Smooth muscle cell (in vitro differentiated cells): Measurements from ENCODE around the gene ASB18. TPM values are rescaled to one million over a fixed set of nuclear protein-coding genes. Genes with fewer than 3 reads are reported as not detected.

Experiments
- DNase-seq: peaks from one replicate; lab custom pipeline; 2025; ENCODE audit not compliant: unreplicated experiment; lab: John Stamatoyannopoulos, UW
- H2AFZ ChIP-seq: fragments of 200-600 bp; sonication (generic); 2 replicates; pipeline ENCODE4 v1.6.0; 2016; ENCODE audit warnings: antibody characterized with exemption, low read depth, mild to moderate bottlenecking
- H3F3A ChIP-seq: fragments of 200-600 bp; sonication (generic); 2 replicates; pipeline ENCODE4 v1.6.0; 2017; ENCODE audit warnings: antibody characterized with exemption, low read depth
- H3K27ac ChIP-seq: fragments of 200-600 bp; sonication (generic); 2 replicates; pipeline ENCODE4 v1.5.1; 2016; ENCODE audit warnings: low read depth, mild to moderate bottlenecking
- H3K27me3 ChIP-seq: fragments of 200-600 bp; sonication (generic); 2 replicates; pipeline ENCODE4 v1.6.1; 2016; ENCODE audit warnings: low read depth, mild to moderate bottlenecking
- H3K36me3 ChIP-seq: fragments of 200-600 bp; sonication (generic); 2 replicates; pipeline ENCODE4 v1.5.1; 2016; ENCODE audit warnings: low read depth
- H3K4me1 ChIP-seq: fragments of 200-600 bp; sonication (generic); 2 replicates; pipeline ENCODE4 v1.5.1; 2016; ENCODE audit warnings: low read depth
- H3K4me2 ChIP-seq: fragments of 200-600 bp; sonication (generic); 2 replicates; pipeline ENCODE4 v1.6.0; 2016; ENCODE audit warnings: mild to moderate bottlenecking
- H3K4me3 ChIP-seq: fragments of 200-600 bp; sonication (generic); 2 replicates; pipeline ENCODE4 v1.5.1; 2016; ENCODE audit warnings: mild to moderate bottlenecking
- H3K79me2 ChIP-seq: fragments of 200-600 bp; sonication (generic); 2 replicates; pipeline ENCODE4 v1.6.0; 2016; ENCODE audit warnings: low read depth, mild to moderate bottlenecking
- H3K9ac ChIP-seq: fragments of 200-600 bp; sonication (generic); 2 replicates; pipeline ENCODE4 v1.6.0; 2016; ENCODE audit warnings: low read depth
- H3K9me3 ChIP-seq: fragments of 200-600 bp; sonication (generic); replicated peaks from 2 replicates; pipeline ENCODE4 v1.5.1; 2016; ENCODE audit warnings: low read depth
- H4K20me1 ChIP-seq: fragments of 200-600 bp; sonication (generic); 2 replicates; pipeline ENCODE4 v1.6.0; 2016; ENCODE audit warnings: low read depth
- WGBS: methylation state at CpG from one replicate; pipeline ENCODE4 v1.1.7; 2016; ENCODE audit warnings: low lambda C conversion rate; 5-methylcytosine and 5-hydroxymethylcytosine counted together
- polyA plus RNA-seq: library from polyadenylated mRNA; unstranded; fragments of >200 nt; fragmentation: Nextera tagmentation; extraction: Ambion mirVana; gene quantifications from 2 replicates; pipeline ENCODE4 v1.2.1, GENCODE V29; 2016
- total RNA-seq: library from RNA; depleted of rRNA; stranded (reverse); fragments of >200 nt; gene quantifications from 2 replicates; pipeline ENCODE4 v1.2.3, GENCODE V29; 2014
- TF ChIP-seq, protein P1 (sequence below): fragments of 200-600 bp; sonication (generic); IDR thresholded peaks from 2 replicates; pipeline ENCODE4 v1.5.1; 2017; ENCODE audit warnings: borderline replicate concordance, mild to moderate bottlenecking, antibody characterized with exemption; ENCODE audit not compliant: insufficient read depth, poor library complexity, severe bottlenecking

The ASB18 gene
- total and polyA plus RNA-seq, 2 experiments from 2014 or later: 0.05 TPM; not detected in 1

DNA sequence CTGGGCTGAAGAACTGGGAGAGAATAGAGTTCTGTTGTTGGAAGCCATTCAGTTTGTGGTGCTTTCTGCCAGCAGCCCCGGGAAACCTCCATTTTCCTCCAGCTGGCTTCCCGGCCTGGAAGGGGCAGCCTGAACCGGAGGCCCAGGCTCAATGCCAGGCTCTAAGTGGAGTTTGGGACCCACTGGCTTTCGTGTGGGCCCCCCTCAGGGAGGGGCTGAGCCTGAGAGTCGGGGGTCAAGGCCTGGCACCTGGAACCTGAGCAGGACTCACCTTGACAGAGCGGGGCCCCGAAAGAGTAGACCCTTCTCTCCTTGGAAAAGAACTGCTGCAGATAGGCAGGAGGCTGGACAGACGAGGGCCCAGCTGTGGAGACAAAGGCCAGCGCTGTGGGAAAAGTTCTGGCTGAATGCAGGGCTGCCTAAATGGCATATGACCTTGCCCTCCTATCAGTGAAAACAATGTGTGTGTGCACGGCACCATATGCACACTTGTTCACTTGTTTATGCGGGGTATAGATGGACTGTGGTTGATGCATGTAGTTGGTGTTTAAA, 34.8 kb upstream of the ASB18 start:
- Histone ChIP-seq H3K9me3 (no peaks in the 10 kb centered on the region), H3K4me1 (no peaks in the 10 kb centered on the region), H3K79me2 (no peaks in the 10 kb centered on the region), H3K4me2 (no peak overlapping the region), H4K20me1 (no peaks in the 10 kb centered on the region), H3F3A (no peaks in the 10 kb centered on the region), H3K9ac (no peak overlapping the region), H3K27ac (no peak overlapping the region), H3K36me3 (no peaks in the 10 kb centered on the region), H2AFZ (no peak overlapping the region), H3K4me3 (no peak overlapping the region), H3K27me3 (peaks cover 11% of the 10 kb centered on the region)
- WGBS: 87% methylated on average over 11 of the region's 11 CpGs
- no peak for DNase-seq
- TF ChIP-seq, protein P1, sequence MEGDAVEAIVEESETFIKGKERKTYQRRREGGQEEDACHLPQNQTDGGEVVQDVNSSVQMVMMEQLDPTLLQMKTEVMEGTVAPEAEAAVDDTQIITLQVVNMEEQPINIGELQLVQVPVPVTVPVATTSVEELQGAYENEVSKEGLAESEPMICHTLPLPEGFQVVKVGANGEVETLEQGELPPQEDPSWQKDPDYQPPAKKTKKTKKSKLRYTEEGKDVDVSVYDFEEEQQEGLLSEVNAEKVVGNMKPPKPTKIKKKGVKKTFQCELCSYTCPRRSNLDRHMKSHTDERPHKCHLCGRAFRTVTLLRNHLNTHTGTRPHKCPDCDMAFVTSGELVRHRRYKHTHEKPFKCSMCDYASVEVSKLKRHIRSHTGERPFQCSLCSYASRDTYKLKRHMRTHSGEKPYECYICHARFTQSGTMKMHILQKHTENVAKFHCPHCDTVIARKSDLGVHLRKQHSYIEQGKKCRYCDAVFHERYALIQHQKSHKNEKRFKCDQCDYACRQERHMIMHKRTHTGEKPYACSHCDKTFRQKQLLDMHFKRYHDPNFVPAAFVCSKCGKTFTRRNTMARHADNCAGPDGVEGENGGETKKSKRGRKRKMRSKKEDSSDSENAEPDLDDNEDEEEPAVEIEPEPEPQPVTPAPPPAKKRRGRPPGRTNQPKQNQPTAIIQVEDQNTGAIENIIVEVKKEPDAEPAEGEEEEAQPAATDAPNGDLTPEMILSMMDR: no peak

DNA sequence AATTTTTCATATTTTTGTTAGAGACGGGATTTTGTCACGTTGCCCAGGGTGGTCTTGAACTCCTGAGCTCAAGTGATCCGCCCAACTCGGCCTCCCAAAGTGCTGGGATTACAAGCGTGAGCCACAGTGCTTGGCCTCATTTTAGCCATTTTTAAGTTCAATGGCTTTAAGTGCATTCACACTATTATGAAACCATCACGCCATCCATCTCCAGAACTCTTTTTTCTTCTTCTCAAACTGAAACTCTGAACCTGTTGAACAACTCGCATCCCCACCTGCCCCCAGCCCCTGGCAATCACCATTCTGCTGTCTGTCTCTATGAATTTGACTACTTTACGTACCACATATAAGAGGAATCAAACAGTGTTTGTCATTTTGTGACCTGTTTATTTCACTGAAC, 31.3 kb upstream of the ASB18 start:
- DNase-seq: no peak
- Histone ChIP-seq H3K79me2 (no peaks in the 10 kb centered on the region), H2AFZ (no peak overlapping the region), H3K4me3 (no peak overlapping the region), H4K20me1 (no peaks in the 10 kb centered on the region), H3K4me2 (no peak overlapping the region), H3F3A (no peaks in the 10 kb centered on the region), H3K4me1 (no peaks in the 10 kb centered on the region), H3K27me3 (peaks cover 22% of the 10 kb centered on the region), H3K36me3 (no peaks in the 10 kb centered on the region), H3K27ac (no peak overlapping the region), H3K9me3 (no peaks in the 10 kb centered on the region), H3K9ac (no peak overlapping the region)
- TF ChIP-seq, protein P1: no peak
- WGBS: 88% methylated on average over 8 of the region's 8 CpGs

DNA sequence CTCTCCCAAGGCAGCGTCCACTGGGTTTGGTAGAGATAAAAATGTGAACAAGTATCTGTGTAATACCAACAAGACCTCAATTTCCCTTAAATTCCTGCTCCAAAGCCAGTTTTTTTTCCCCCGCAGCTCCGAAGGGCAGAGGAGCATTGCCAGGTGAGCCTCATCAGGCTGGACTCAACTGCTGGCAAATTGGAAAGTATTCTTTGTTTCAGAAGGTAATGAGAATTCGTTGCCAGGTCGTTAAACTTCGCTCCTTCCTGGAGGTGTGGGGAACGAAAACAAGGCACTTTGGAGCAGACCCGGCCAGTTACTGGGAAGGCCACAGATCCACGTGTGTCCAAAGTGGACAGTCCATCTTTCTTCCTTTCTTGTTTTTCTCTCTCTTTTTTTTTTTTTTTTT, 30.4 kb upstream of the ASB18 start:
- Histone ChIP-seq H4K20me1 (no peaks in the 10 kb centered on the region), H3K9ac (no peak overlapping the region), H3K79me2 (no peaks in the 10 kb centered on the region), H3F3A (no peaks in the 10 kb centered on the region), H2AFZ (no peak overlapping the region), H3K4me3 (no peak overlapping the region), H3K27ac (no peak overlapping the region), H3K27me3 (peaks cover 30% of the 10 kb centered on the region), H3K4me2 (no peak overlapping the region), H3K9me3 (no peaks in the 10 kb centered on the region), H3K36me3 (no peaks in the 10 kb centered on the region), H3K4me1 (no peaks in the 10 kb centered on the region)
- WGBS: 89% methylated on average over 9 of the region's 9 CpGs
- TF ChIP-seq, protein P1: no peak
- DNase-seq: no peak

DNA sequence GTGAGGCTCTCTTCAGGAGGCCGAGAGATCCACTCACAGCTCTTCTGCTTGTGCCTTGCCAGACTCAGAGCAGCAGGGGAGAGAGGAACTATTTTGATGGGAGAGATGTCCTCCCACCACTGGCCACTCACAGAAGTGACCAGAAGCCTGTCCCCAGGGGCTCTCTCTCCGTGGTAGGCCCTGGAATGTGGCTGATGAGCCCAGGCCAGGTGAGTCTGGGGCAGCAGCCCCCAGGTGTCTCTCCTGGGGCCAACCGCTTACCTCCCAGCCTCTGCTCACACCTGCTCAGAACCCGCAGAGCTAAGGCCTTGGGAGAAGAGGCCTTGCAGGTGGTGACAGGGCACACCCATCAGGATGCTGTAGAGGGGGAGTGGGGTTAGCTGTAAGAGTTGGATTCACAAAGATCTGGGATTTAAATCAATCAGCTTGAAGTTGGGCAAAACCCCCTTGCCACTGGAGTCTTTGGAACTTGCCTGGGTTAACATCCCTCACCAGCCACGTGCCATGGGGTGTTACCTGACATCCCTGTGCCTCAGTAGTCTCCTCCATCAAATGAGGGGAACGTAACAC, 29.1 kb upstream of the ASB18 start:
- no peaks in the 10 kb centered on the region for H4K20me1 ChIP-seq
- 96% methylated on average over 6 of the region's 6 CpGs for WGBS
- H3K27ac ChIP-seq: no peak overlapping the region
- no peaks in the 10 kb centered on the region for H3K79me2 ChIP-seq
- TF ChIP-seq, protein P1: no peak
- no peaks in the 10 kb centered on the region for H3F3A ChIP-seq
- no peaks in the 10 kb centered on the region for H3K9me3 ChIP-seq
- H3K4me2 ChIP-seq: no peak overlapping the region
- no peak overlapping the region for H3K9ac ChIP-seq
- H3K27me3 ChIP-seq: peaks cover 33% of the 10 kb centered on the region
- no peak overlapping the region for H3K4me3 ChIP-seq
- no peak for DNase-seq
- H2AFZ ChIP-seq: no peak overlapping the region
- H3K36me3 ChIP-seq: no peaks in the 10 kb centered on the region
- no peaks in the 10 kb centered on the region for H3K4me1 ChIP-seq
